Subcutaneous abdominal adipose tissue (tissue), 5 donors: ENCODE results near the gene ATP13A3.
"Not testable (repeated sequence)": the region's sequence is repeated elsewhere in the genome, so short reads cannot be mapped to it uniquely, and the experiment has no call there.

Source experiments
- H3K27ac ChIP-seq: one replicate; pipeline ENCODE4 v1.7.0; 2013; ENCODE audit warnings: low read depth, mild to moderate bottlenecking, inconsistent platforms, low read length, moderate library complexity
- H3K27me3 ChIP-seq, 5 donors: one replicate each; pipeline ENCODE4 v1.7.0; 2013; ENCODE audit warnings: low read length in 5 of 5, inconsistent platforms in 1 of 5; ENCODE audit not compliant: control insufficient read depth in 5 of 5, insufficient read depth in 4 of 5
- H3K36me3 ChIP-seq, 5 donors: one replicate each; pipeline ENCODE4 v1.7.0; 2013; ENCODE audit warnings: low read length in 5 of 5; ENCODE audit not compliant: control insufficient read depth in 5 of 5, insufficient read depth in 5 of 5
- H3K4me1 ChIP-seq, 5 donors: one replicate each; pipeline ENCODE4 v1.7.0; 2013; ENCODE audit warnings: low read length in 5 of 5, mild to moderate bottlenecking in 3 of 5, moderate library complexity in 1 of 5; ENCODE audit not compliant: control insufficient read depth in 5 of 5, insufficient read depth in 5 of 5
- H3K4me3 ChIP-seq, 5 donors: one replicate each; pipeline ENCODE4 v1.7.0; 2013; ENCODE audit warnings: low read length in 5 of 5, low read depth in 1 of 5
- H3K9ac ChIP-seq, 5 donors: one replicate each; pipeline ENCODE4 v1.7.0; 2013; ENCODE audit warnings: low read length in 5 of 5, mild to moderate bottlenecking in 4 of 5, moderate library complexity in 3 of 5
- H3K9me3 ChIP-seq, 5 donors: one replicate each; pipeline ENCODE4 v1.7.0; 2013; ENCODE audit warnings: low read length in 5 of 5; ENCODE audit not compliant: control insufficient read depth in 5 of 5
- donor health status: healthy.
- donor health status: healthy.
- donor health status: healthy.
- donor health status: healthy.
- donor health status: healthy.

Gene ATP13A3

GRCh38 chr3:194486540-194487288 is at the start of gene ATP13A3:
Gene ATP13A3 (minus strand): TSS chr3:194487002. CDS start chr3:194462190, 24,812 bp downstream.
- H3K4me1 ChIP-seq = peaks cover 0 to 55% (median 36%) of the 10 kb centered on the region in 5 donors
- peak within 1 kb of the TSS; percentile 91 to 99 (median 96) for H3K9ac ChIP-seq
- peaks cover 0 to 7% (median 0%) of the 10 kb centered on the region in 5 donors for H3K36me3 ChIP-seq
- no peaks in the 10 kb centered on the region for H3K27me3 ChIP-seq
- H3K27ac ChIP-seq = peak within 1 kb of the TSS; percentile 97
- H3K4me3 ChIP-seq = peak within 1 kb of the TSS; percentile 72 to 92 (median 91)
- no peaks in the 10 kb centered on the region for H3K9me3 ChIP-seq

GRCh38 chr3:194535199-194535598 is 48.4 kb upstream of the ATP13A3 start:
- H3K27ac ChIP-seq, H3K4me3 ChIP-seq, H3K36me3 ChIP-seq, H3K9ac ChIP-seq, H3K27me3 ChIP-seq: not testable (repeated sequence)
- H3K4me1 ChIP-seq = peaks cover 2 to 14% (median 11%) of the 10 kb centered on the region in 5 donors
- peaks cover 2 to 11% (median 9%) of the 10 kb centered on the region in 5 donors for H3K9me3 ChIP-seq

GRCh38 chr3:194534243-194534642 is 47.4 kb upstream of the ATP13A3 start:
- Histone ChIP-seq H3K9ac (no peak overlapping the region), H3K27ac (no peak overlapping the region), H3K4me1 (peaks cover 2 to 14% (median 11%) of the 10 kb centered on the region in 5 donors), H3K27me3 (no peaks in the 10 kb centered on the region), H3K9me3 (peaks cover 2 to 11% (median 9%) of the 10 kb centered on the region in 5 donors), H3K4me3 (no peak overlapping the region), H3K36me3 (no peaks in the 10 kb centered on the region)

GRCh38 chr3:194532591-194532990 is 45.8 kb upstream of the ATP13A3 start:
- H3K9ac ChIP-seq = no peak overlapping the region
- H3K9me3 ChIP-seq = peaks cover 2 to 11% (median 9%) of the 10 kb centered on the region in 5 donors
- H3K4me3 ChIP-seq = no peak overlapping the region
- H3K27me3 ChIP-seq = no peaks in the 10 kb centered on the region
- H3K4me1 ChIP-seq = peaks cover 2 to 9% (median 6%) of the 10 kb centered on the region in 5 donors
- H3K36me3 ChIP-seq = no peaks in the 10 kb centered on the region
- H3K27ac ChIP-seq = no peak overlapping the region

GRCh38 chr3:194527726-194528125 is 40.9 kb upstream of the ATP13A3 start:
- H3K9ac ChIP-seq = no peak overlapping the region
- H3K36me3 ChIP-seq = no peaks in the 10 kb centered on the region
- H3K4me1 ChIP-seq = peaks cover 0 to 4% (median 0%) of the 10 kb centered on the region in 5 donors
- H3K27me3 ChIP-seq = peaks cover 0 to 3% (median 0%) of the 10 kb centered on the region in 5 donors
- peak overlapping the region; percentile 65 for H3K27ac ChIP-seq
- H3K4me3 ChIP-seq = no peak overlapping the region
- peaks cover 0 to 3% (median 0%) of the 10 kb centered on the region in 5 donors for H3K9me3 ChIP-seq

- Histone ChIP-seq H3K4me1 (peaks cover 4 to 8% (median 6%) of the 10 kb centered on the region in 5 donors), H3K27ac (no peak overlapping the region)
These were observed 39.4 kb upstream of the ATP13A3 start for GRCh38 chr3:194526164-194526563.

GRCh38 chr3:194522579-194523046 is 35.8 kb upstream of the ATP13A3 start:
- H3K4me3 ChIP-seq = no peak overlapping the region
- H3K4me1 ChIP-seq = peaks cover 4 to 12% (median 9%) of the 10 kb centered on the region in 5 donors
- H3K36me3 ChIP-seq = no peaks in the 10 kb centered on the region
- peaks cover 0 to 3% (median 0%) of the 10 kb centered on the region in 5 donors for H3K9me3 ChIP-seq
- H3K27ac ChIP-seq = peak overlapping the region; percentile 1
- H3K27me3 ChIP-seq = peaks cover 0 to 3% (median 0%) of the 10 kb centered on the region in 5 donors
- no peak overlapping the region for H3K9ac ChIP-seq

More at GRCh38 chr3:194526164-194526563, 39.4 kb upstream of the ATP13A3 start:
- peaks cover 0 to 3% (median 0%) of the 10 kb centered on the region in 5 donors for H3K9me3 ChIP-seq
- H3K4me3 ChIP-seq = no peak overlapping the region
- peaks cover 0 to 3% (median 0%) of the 10 kb centered on the region in 5 donors for H3K27me3 ChIP-seq
- H3K9ac ChIP-seq = no peak overlapping the region
- no peaks in the 10 kb centered on the region for H3K36me3 ChIP-seq

GRCh38 chr3:194521510-194522260 is 34.9 kb upstream of the ATP13A3 start:
- Histone ChIP-seq H3K4me3 (no peak overlapping the region), H3K27me3 (no peaks in the 10 kb centered on the region), H3K9me3 (no peaks in the 10 kb centered on the region), H3K9ac (peak overlapping the region in 1 of 5 donors; percentile 11), H3K27ac (no peak overlapping the region), H3K4me1 (peaks cover 0 to 17% (median 15%) of the 10 kb centered on the region in 5 donors), H3K36me3 (no peaks in the 10 kb centered on the region)

GRCh38 chr3:194520682-194521162 is 33.9 kb upstream of the ATP13A3 start:
- not testable (repeated sequence) for H3K9ac ChIP-seq, H3K27ac ChIP-seq, H3K4me3 ChIP-seq, H3K9me3 ChIP-seq, H3K36me3 ChIP-seq, H3K27me3 ChIP-seq
- peaks cover 0 to 17% (median 15%) of the 10 kb centered on the region in 5 donors for H3K4me1 ChIP-seq
